HG03025 (cell line): ENCODE data around the gene KPNA3.
"Not testable (repeated sequence)": the region's sequence is repeated elsewhere in the genome, so short reads cannot be mapped to it uniquely, and the experiment has no call there.

ENCODE experiments used
- ATAC-seq: cut with Tn5 transposase; IDR thresholded peaks from one replicate; pipeline ENCODE4 v1.9.1; 2021; ENCODE audit warnings: mild to moderate bottlenecking, moderate library complexity; ENCODE audit not compliant: unreplicated experiment, low FRiP score

The KPNA3 gene

GRCh38 chr13:49792550-49793324, at the start of gene KPNA3:
Gene KPNA3, minus strand, starts transcription at chr13:49792682. Its CDS starts 176 bp downstream, at chr13:49792506.
- peak; percentile 84 for ATAC-seq

GRCh38 chr13:49841964-49842363, 49.5 kb upstream of the KPNA3 start:
- ATAC-seq: no peak

- no peak for ATAC-seq
Measured at GRCh38 chr13:49840675-49841074, 48.2 kb upstream of the KPNA3 start.

- no peak for ATAC-seq
Measured at GRCh38 chr13:49840266-49840665, 47.8 kb upstream of the KPNA3 start.

- ATAC-seq: no peak
Measured at GRCh38 chr13:49838989-49839388, 46.5 kb upstream of the KPNA3 start.

GRCh38 chr13:49836516-49836915, 44.0 kb upstream of the KPNA3 start:
- ATAC-seq: no peak

- ATAC-seq: no peak
Measured at GRCh38 chr13:49833402-49833801, 40.9 kb upstream of the KPNA3 start.

GRCh38 chr13:49831455-49831854, 39.0 kb upstream of the KPNA3 start:
- ATAC-seq: no peak

GRCh38 chr13:49830721-49831120, 38.2 kb upstream of the KPNA3 start:
- no peak for ATAC-seq

- no peak for ATAC-seq
Measured at GRCh38 chr13:49829715-49830114, 37.2 kb upstream of the KPNA3 start.

- no peak for ATAC-seq
Measured at GRCh38 chr13:49828453-49828852, 36.0 kb upstream of the KPNA3 start.

- no peak for ATAC-seq
Measured at GRCh38 chr13:49827891-49828290, 35.4 kb upstream of the KPNA3 start.

- ATAC-seq: no peak
Measured at GRCh38 chr13:49827336-49827735, 34.9 kb upstream of the KPNA3 start.

GRCh38 chr13:49821216-49822009, 28.9 kb upstream of the KPNA3 start:
- no peak for ATAC-seq

- no peak for ATAC-seq
Measured at GRCh38 chr13:49820591-49821215, 28.2 kb upstream of the KPNA3 start.

- not testable (repeated sequence) for ATAC-seq
Measured at GRCh38 chr13:49816047-49816446, 23.6 kb upstream of the KPNA3 start.

GRCh38 chr13:49814551-49815270, 22.2 kb upstream of the KPNA3 start:
- no peak for ATAC-seq

GRCh38 chr13:49812812-49813211, 20.3 kb upstream of the KPNA3 start:
- no peak for ATAC-seq

- no peak for ATAC-seq
Measured at GRCh38 chr13:49811527-49811908, 19.0 kb upstream of the KPNA3 start.
